ENCODE results near the gene ZNF132.

ZNF132 gene

DNA sequence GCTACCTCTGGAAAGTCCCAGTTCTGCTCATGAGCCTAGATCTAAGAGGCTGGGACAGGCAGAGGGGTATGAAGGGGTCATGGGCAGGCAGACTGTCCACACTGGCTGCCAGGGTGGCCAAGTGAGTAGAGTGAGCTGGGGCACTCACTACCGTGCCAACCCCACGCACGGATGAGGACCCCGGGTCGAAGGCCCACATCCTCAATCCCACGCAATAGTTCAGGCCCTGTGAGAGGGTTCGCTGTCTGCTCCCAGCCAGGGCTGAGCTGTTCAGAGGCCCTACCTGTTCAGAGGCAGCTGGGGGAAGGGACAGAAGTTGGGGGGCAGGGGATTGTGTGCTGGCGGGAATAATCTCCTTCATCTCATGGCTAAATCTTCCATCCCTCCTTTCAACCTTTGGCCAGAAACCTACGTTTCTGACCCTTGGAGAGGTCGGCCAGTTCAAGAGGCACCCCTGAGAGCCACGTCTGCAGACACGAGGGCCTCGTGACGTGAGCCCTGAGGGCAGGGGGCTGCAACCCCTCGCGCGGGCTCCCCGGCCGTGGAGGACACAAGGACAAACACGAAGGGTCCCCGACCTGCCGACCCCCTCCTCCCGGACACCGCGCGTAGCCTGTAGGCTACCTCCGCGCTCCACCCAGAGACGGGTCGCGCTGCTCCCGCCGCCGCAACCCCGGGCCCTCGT is 53.9 kb downstream of the ZNF132 start:
- no peak for DNase-seq

DNA sequence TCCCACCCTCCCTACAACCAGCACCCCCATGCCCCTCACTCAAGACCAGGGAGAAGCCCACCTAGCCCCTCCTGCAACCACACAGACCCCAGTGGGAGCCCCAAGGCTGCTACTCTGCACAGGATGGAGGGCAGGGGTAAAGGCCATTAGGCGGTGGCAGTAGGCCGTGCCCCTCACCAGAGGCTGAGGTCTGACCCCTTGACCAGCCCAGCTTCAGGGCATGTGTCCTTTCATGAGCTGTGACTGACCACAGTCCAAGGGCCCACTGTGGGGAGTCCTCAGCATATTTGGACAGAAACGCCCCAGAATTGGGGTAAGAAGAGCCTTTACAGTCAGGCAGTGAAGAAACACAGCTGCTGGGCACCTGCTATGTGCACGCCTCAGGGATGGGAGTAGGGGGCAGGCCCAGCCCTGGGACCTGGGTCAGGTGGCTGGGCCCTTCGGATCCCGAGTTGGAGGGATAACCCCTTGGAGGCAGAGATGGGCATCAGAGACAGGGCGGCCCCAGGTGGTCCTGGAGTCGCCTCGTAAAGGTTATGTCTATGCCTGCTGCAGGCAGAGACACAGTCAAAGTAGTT is 54.6 kb downstream of the ZNF132 start:
- DNase-seq = no peak

DNA sequence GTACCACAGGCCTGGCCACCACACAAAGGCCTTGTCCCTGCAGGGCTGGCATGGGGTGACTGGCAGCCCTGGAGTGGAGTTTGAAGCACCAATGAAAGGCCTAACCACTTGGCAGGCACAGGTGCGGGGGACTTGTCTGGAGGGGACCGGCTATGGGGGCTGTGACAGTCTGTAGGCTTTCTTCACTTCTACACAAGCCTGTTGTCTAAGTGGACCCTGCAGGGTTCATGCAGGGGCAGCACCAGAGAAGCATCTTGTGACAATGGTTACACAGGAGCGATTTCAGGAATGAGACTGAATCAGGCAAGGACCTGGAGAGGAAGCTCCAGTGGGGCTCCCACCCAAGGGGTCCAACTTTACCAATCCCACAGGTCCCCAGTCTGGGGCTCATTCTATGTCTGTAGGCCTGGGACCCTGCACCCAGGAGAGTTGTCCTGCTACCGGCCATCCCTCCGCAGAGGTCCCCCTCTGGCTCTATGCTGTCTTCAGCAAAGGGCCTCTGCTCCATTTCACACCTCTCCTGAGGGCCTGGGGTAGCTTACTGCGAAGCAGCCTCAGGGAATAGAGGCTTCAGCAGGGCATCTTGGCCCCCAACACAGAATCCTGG is 56.9 kb downstream of the ZNF132 start:
- DNase-seq = no peak

Data from NCI-H526 treated with DMSO at 0.1 percent for 48 hours (cell line).